Measurements from ENCODE around the gene OBP2A.
"Not testable (repeated sequence)": the region's sequence is repeated elsewhere in the genome, so short reads cannot be mapped to it uniquely, and the experiment has no call there.

GRCh38 chr9:135528842-135529435 is 17.0 kb upstream of the OBP2A start:
- TF ChIP-seq POLR2A, EP300, CTCF (IDR thresholded peaks at IDR 0.05): not testable (repeated sequence)

Data from ovary (tissue), 3 donors.